ENCODE data around the gene ZNF175. TPM values are rescaled to one million over a fixed set of nuclear protein-coding genes. Genes with fewer than 3 reads are reported as not detected.
A peak's percentile ranks its signal among the peaks of the same experiment; 100 is the strongest.
"Not testable (repeated sequence)": the region's sequence is repeated elsewhere in the genome, so short reads cannot be mapped to it uniquely, and the experiment has no call there.

ZNF175 gene
- total RNA-seq, 1 donor from 2014 or later, result 1.7 TPM

GRCh38 chr19:51628153-51628939 is 57.3 kb downstream of the ZNF175 start:
- TF ChIP-seq, protein P1, sequence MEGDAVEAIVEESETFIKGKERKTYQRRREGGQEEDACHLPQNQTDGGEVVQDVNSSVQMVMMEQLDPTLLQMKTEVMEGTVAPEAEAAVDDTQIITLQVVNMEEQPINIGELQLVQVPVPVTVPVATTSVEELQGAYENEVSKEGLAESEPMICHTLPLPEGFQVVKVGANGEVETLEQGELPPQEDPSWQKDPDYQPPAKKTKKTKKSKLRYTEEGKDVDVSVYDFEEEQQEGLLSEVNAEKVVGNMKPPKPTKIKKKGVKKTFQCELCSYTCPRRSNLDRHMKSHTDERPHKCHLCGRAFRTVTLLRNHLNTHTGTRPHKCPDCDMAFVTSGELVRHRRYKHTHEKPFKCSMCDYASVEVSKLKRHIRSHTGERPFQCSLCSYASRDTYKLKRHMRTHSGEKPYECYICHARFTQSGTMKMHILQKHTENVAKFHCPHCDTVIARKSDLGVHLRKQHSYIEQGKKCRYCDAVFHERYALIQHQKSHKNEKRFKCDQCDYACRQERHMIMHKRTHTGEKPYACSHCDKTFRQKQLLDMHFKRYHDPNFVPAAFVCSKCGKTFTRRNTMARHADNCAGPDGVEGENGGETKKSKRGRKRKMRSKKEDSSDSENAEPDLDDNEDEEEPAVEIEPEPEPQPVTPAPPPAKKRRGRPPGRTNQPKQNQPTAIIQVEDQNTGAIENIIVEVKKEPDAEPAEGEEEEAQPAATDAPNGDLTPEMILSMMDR (conservative IDR thresholded peaks at IDR 0.05; ENCODE audit: low read depth, low read length), result no peak
- no peak overlapping the region for H3K4me3 ChIP-seq (ENCODE audit: low read depth, low read length)
- DNase-seq (ENCODE audit: low read depth), result no peak

DNA sequence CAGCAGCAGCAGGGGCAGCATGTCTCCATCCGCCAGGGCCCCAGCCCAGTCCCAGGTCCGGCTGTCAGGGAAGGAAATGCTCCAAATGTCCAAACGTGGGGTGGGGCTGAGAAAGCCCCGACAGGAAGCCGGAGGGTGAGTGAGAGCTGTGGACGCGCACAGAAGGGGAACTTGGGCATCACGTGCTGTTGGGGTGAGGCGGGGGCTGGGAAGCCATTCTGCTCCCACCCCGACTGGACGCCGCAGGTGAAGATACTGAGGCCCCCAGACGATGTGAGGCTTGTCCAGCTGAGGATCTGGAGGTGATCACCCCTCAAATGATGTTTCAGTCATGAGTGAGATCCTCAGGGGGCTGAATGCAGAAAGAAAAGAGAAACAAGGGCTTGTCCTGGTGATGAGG is 59.2 kb downstream of the ZNF175 start, which contains the start of gene SIGLEC5:
Gene SIGLEC5 (minus strand): TSS at position 87 of the 400 bp plus-strand sequence. CDS start 66 bp downstream, at position 21.
- H3K4me3 ChIP-seq (ENCODE audit: low read depth, low read length); DNase-seq (ENCODE audit: low read depth): not testable (repeated sequence)

DNA sequence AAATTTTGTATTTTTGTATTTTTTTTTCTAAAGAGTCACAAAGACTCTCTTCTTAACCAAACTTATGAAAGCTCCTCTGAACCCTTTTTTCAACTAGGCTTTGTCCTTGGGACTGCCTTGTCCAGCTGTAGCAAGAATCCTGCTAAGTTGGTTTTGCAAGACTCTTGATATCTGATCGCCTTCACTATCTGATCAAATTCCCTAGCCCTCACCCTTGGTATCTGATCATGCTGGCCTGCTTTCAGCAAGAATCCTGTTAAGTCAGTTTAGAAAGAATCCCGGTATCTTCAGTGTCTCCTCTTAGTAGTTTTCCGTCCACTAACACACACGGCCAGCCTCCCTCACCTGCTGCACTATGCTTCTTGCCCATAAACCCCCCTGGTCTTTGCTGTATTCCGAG is 61.0 kb downstream of the ZNF175 start:
- DNase-seq (ENCODE audit: low read depth), result no peak
- TF ChIP-seq, protein P1 (conservative IDR thresholded peaks at IDR 0.05; ENCODE audit: low read depth, low read length), result no peak
- H3K4me3 ChIP-seq (ENCODE audit: low read depth, low read length), result no peak overlapping the region

GRCh38 chr19:51637362-51637978 is 66.4 kb downstream of the ZNF175 start:
- no peak overlapping the region for H3K4me3 ChIP-seq (ENCODE audit: low read depth, low read length)
- no peak for DNase-seq (ENCODE audit: low read depth)
- TF ChIP-seq, protein P1 (conservative IDR thresholded peaks at IDR 0.05; ENCODE audit: low read depth, low read length), result peak; percentile 58

GRCh38 chr19:51639916-51640315 is 68.8 kb downstream of the ZNF175 start:
- TF ChIP-seq, protein P1 (conservative IDR thresholded peaks at IDR 0.05; ENCODE audit: low read depth, low read length), result no peak
- no peak for DNase-seq (ENCODE audit: low read depth)
- no peak overlapping the region for H3K4me3 ChIP-seq (ENCODE audit: low read depth, low read length)

GRCh38 chr19:51640386-51640785 is 69.3 kb downstream of the ZNF175 start:
- TF ChIP-seq, protein P1 (conservative IDR thresholded peaks at IDR 0.05; ENCODE audit: low read depth, low read length), result no peak
- DNase-seq (ENCODE audit: low read depth), result no peak
- H3K4me3 ChIP-seq (ENCODE audit: low read depth, low read length), result no peak overlapping the region

DNA sequence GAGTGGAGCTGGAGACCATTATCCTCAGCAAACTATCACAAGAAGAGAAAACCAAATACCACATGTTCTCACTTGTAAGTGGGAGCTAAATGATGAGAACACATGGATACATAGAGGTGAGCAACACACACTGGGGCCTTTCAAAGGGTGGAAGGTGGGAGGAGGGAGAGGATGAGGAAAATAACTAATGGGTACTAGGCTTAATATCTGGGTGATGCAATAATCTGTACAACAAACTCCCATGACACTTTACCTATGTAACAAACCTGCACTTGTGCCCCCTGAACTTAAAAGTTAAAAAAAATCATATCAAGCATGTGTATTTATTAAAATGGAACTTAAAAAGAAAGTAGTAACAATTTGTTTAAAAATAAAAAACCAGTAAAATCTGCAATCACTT is 70.6 kb downstream of the ZNF175 start:
- TF ChIP-seq, protein P1 (conservative IDR thresholded peaks at IDR 0.05; ENCODE audit: low read depth, low read length), result no peak
- no peak overlapping the region for H3K4me3 ChIP-seq (ENCODE audit: low read depth, low read length)
- DNase-seq (ENCODE audit: low read depth), result no peak

Other genes with a start within 250 kb of the ZNF175 start
- gene VSIG10L, start 229.1 kb upstream of the ZNF175 start, total RNA-seq, result 0.51 and 0.92 TPM in 2 replicates
- 55.6 and 56.0 TPM in 2 replicates for gene ETFB, start 204.9 kb upstream of the ZNF175 start, total RNA-seq
- not detected in 2 replicates for gene CLDND2, start 202.3 kb upstream of the ZNF175 start, total RNA-seq
- gene NKG7, start 198.6 kb upstream of the ZNF175 start, total RNA-seq, result not detected in 2 replicates
- not detected in 2 replicates for gene LIM2, start 183.3 kb upstream of the ZNF175 start, total RNA-seq
- gene C19orf84, start 180.7 kb upstream of the ZNF175 start, total RNA-seq, result not detected in 2 replicates
- gene SIGLEC10, start 153.6 kb upstream of the ZNF175 start, total RNA-seq, result not detected in 2 replicates
- not detected in 2 replicates for gene SIGLEC8, start 112.8 kb upstream of the ZNF175 start, total RNA-seq
- not detected in 2 replicates for gene CEACAM18, start 92.7 kb upstream of the ZNF175 start, total RNA-seq
- not detected in 2 replicates for gene SIGLEC12, start 69.5 kb upstream of the ZNF175 start, total RNA-seq
- not detected in 2 replicates for gene SIGLEC6, start 39.6 kb upstream of the ZNF175 start, total RNA-seq
- gene SIGLEC5, start 59.1 kb downstream of the ZNF175 start, total RNA-seq, result not detected in 2 replicates
- not detected in 2 replicates for gene SIGLEC14, start 75.5 kb downstream of the ZNF175 start, total RNA-seq
- 4.7 and 4.9 TPM in 2 replicates for gene SPACA6, start 122.0 kb downstream of the ZNF175 start, total RNA-seq
- 0.35 TPM in 1 of 2 replicates, not detected in the other for gene HAS1, start 152.7 kb downstream of the ZNF175 start, total RNA-seq
- gene FPR1, start 180.6 kb downstream of the ZNF175 start, total RNA-seq, result 0.22 TPM in 1 of 2 replicates, not detected in the other
- not detected in 2 replicates for gene FPR2, start 189.9 kb downstream of the ZNF175 start, total RNA-seq
- gene FPR3, start 223.9 kb downstream of the ZNF175 start, total RNA-seq, result not detected in 2 replicates

All from epithelial cell of proximal tubule (primary cell).